Measurements from ENCODE around the gene GMPPB. TPM values are rescaled to one million over a fixed set of nuclear protein-coding genes. Genes with fewer than 3 reads are reported as not detected.
A peak's percentile ranks its signal among the peaks of the same experiment; 100 is the strongest.

The GMPPB gene
- total RNA-seq, 1 experiment from 2014 or later = 32.2 TPM

- no peak for DNase-seq (ENCODE audit: low read depth in 1 of 2, low spot score in 2 of 2)
- no peak overlapping the region for H3K27ac ChIP-seq
- peaks cover 23% of the 10 kb centered on the region for H3K36me3 ChIP-seq
- H3K9me3 ChIP-seq (replicated peaks) = no peaks in the 10 kb centered on the region; the same call in 1 of the 2 replicates
- H3K4me3 ChIP-seq = no peak overlapping the region
- H3K4me1 ChIP-seq (replicated peaks) = peaks cover 14% of the 10 kb centered on the region
- H3K27me3 ChIP-seq (replicated peaks) = no peaks in the 10 kb centered on the region
Measured at GRCh38 chr3:49714728-49715550, 8.8 kb downstream of the GMPPB start.

GRCh38 chr3:49713336-49714105 is 10.2 kb downstream of the GMPPB start:
- Histone ChIP-seq H3K27ac (no peak overlapping the region), H3K9me3 (replicated peaks) (no peaks in the 10 kb centered on the region), H3K4me1 (replicated peaks) (peaks cover under 1% of the 10 kb centered on the region; the same call in 1 of the 2 replicates), H3K36me3 (peaks cover 15% of the 10 kb centered on the region), H3K27me3 (replicated peaks) (no peaks in the 10 kb centered on the region), H3K4me3 (no peak overlapping the region)
- DNase-seq (ENCODE audit: low read depth in 1 of 2, low spot score in 2 of 2) = no peak

GRCh38 chr3:49712631-49713317 is 11.0 kb downstream of the GMPPB start:
- Histone ChIP-seq H3K4me3 (no peak overlapping the region), H3K9me3 (replicated peaks) (no peaks in the 10 kb centered on the region), H3K27me3 (replicated peaks) (no peaks in the 10 kb centered on the region), H3K36me3 (peaks cover 11% of the 10 kb centered on the region; the same call in 1 of the 2 replicates), H3K4me1 (replicated peaks) (no peaks in the 10 kb centered on the region), H3K27ac (no peak overlapping the region)
- DNase-seq (ENCODE audit: low read depth in 1 of 2, low spot score in 2 of 2) = no peak

- Histone ChIP-seq H3K36me3 (peaks cover 11% of the 10 kb centered on the region; the same call in 1 of the 2 replicates), H3K9me3 (replicated peaks) (no peaks in the 10 kb centered on the region), H3K4me3 (no peak overlapping the region), H3K4me1 (replicated peaks) (no peaks in the 10 kb centered on the region), H3K27ac (no peak overlapping the region), H3K27me3 (replicated peaks) (no peaks in the 10 kb centered on the region)
- no peak for DNase-seq (ENCODE audit: low read depth in 1 of 2, low spot score in 2 of 2)
Measured at GRCh38 chr3:49712166-49712565, 11.6 kb downstream of the GMPPB start.

DNA sequence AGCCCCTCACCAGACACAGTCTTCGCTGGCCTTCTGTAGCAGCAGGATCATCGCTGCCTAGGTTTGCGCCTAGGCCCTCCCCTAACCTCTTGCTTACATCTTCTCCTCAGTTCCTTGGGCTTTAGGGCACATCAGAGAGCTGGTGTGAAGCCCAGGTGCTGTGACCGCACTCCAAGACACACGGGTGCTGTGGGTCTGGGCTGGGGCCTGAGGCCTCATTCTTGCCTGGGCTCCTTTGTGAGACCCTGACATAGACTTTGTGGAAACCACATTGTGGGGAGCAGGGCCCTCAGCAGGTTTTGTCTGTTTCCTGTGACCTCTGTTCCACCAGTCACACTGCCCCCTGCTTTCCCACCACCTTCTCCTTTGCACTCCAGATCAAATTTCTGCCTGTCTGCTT is 12.3 kb downstream of the GMPPB start:
- H3K36me3 ChIP-seq = peaks cover 8% of the 10 kb centered on the region; the same call in 1 of the 2 replicates
- no peaks in the 10 kb centered on the region for H3K4me1 ChIP-seq (replicated peaks)
- no peaks in the 10 kb centered on the region for H3K27me3 ChIP-seq (replicated peaks)
- H3K27ac ChIP-seq = no peak overlapping the region
- no peak overlapping the region for H3K4me3 ChIP-seq
- no peak for DNase-seq (ENCODE audit: low read depth in 1 of 2, low spot score in 2 of 2)
- H3K9me3 ChIP-seq (replicated peaks) = no peaks in the 10 kb centered on the region

DNA sequence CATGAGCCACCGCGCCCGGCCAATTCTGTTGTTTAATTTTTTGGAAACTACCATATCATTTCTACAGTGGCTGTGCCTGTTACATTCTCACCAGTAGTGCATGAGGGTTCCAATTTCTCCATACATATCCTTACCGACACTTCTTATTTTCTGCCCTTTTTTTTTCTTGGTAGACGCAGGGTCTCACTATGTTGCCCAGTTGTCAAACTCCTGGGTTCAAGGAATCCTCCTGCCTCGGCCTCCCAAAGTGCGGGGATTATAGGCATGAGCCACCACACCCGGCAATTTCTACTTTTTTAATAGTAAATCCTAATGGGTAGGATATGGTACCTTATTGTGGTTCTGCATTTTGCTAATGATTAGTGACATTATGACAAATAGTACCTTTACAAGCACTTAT is 13.9 kb downstream of the GMPPB start:
- H3K9me3 ChIP-seq (replicated peaks) = no peaks in the 10 kb centered on the region
- DNase-seq (ENCODE audit: low read depth in 1 of 2, low spot score in 2 of 2) = no peak
- no peak overlapping the region for H3K4me3 ChIP-seq
- H3K4me1 ChIP-seq (replicated peaks) = no peaks in the 10 kb centered on the region
- H3K27me3 ChIP-seq (replicated peaks) = no peaks in the 10 kb centered on the region
- H3K27ac ChIP-seq = no peak overlapping the region
- no peaks in the 10 kb centered on the region for H3K36me3 ChIP-seq

DNA sequence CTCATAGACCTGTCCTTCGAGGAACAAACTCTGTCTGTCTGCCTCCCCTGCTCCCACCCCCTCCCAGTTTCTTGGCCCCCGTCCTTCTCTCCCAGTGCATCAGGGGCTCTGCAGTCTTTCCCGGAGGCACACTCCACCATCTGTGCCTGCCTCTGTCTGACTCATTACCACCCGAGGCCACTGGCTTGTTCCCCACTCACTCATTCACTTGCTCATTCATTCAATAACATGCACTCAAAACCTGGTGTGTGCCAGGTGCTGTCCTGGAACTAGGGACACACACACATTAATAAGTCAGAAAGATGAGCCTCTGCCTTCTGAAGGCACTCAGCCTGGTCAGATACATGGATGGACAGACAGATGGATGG is 16.7 kb downstream of the GMPPB start:
- no peak for DNase-seq (ENCODE audit: low read depth in 1 of 2, low spot score in 2 of 2)
- H3K4me1 ChIP-seq (replicated peaks) = no peaks in the 10 kb centered on the region
- no peak overlapping the region for H3K27ac ChIP-seq
- no peaks in the 10 kb centered on the region for H3K9me3 ChIP-seq (replicated peaks)
- H3K27me3 ChIP-seq (replicated peaks) = no peaks in the 10 kb centered on the region
- H3K36me3 ChIP-seq = peaks cover 11% of the 10 kb centered on the region
- no peak overlapping the region for H3K4me3 ChIP-seq

GRCh38 chr3:49706456-49707112 is 17.2 kb downstream of the GMPPB start:
- DNase-seq (ENCODE audit: low read depth in 1 of 2, low spot score in 2 of 2) = no peak
- Histone ChIP-seq H3K4me1 (replicated peaks) (no peaks in the 10 kb centered on the region), H3K27me3 (replicated peaks) (no peaks in the 10 kb centered on the region), H3K27ac (no peak overlapping the region), H3K4me3 (no peak overlapping the region), H3K9me3 (replicated peaks) (no peaks in the 10 kb centered on the region), H3K36me3 (peaks cover 11% of the 10 kb centered on the region)

DNA sequence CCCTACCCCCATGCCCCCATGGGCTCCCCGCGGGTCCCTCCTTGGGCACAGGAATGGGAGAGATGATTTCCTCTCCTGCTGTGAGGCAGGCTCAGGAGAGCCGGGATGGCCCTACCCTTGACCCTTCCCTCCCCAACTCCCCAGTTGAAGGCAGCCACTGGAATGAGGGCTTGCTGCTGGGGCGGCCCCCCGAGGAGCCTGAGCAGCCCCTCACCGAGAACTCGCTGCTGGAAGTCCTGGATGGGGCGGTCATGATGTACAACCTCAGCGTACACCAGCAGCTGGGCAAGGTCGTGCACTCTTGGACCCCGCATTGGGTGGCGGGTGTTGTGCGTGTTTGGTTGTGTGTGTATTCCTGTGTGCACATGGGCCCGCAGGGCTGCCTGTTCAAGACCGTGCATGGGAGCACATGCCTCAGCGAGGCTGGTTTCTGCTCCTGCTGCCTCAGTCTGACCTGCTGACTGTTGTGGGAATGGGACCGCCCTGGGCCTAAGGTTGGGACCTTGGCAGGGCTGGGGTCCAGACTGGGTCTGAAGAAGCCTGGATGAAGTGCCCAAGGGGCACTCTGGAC is 18.3 kb downstream of the GMPPB start:
- Histone ChIP-seq H3K36me3 (peaks cover 11% of the 10 kb centered on the region), H3K9me3 (replicated peaks) (no peaks in the 10 kb centered on the region), H3K27ac (no peak overlapping the region), H3K27me3 (replicated peaks) (no peaks in the 10 kb centered on the region), H3K4me3 (no peak overlapping the region), H3K4me1 (replicated peaks) (no peaks in the 10 kb centered on the region)
- no peak for DNase-seq (ENCODE audit: low read depth in 1 of 2, low spot score in 2 of 2)

DNA sequence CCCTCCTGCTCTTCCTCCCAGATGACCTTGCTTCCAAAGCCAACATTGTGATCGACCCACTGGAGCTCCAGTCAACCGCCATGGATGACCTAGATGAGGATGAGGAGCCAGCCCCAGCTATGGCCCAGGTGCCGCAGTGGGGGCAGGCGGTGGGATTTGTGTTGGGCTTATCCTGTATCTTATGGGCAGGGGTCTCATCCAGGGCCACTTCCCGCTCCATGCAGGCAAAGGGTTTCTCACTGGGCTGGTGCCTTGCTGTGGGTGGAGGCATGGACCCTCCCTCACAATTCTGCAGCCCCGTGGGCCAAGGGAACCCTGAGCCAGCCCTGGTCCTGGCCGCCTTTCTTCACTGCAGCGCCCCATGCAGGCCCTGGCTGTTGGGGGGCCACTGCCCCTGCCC is 19.1 kb downstream of the GMPPB start:
- H3K36me3 ChIP-seq = peaks cover 11% of the 10 kb centered on the region
- no peak overlapping the region for H3K27ac ChIP-seq
- H3K9me3 ChIP-seq (replicated peaks) = no peaks in the 10 kb centered on the region
- H3K4me1 ChIP-seq (replicated peaks) = no peaks in the 10 kb centered on the region
- DNase-seq (ENCODE audit: low read depth in 1 of 2, low spot score in 2 of 2) = no peak
- no peaks in the 10 kb centered on the region for H3K27me3 ChIP-seq (replicated peaks)
- H3K4me3 ChIP-seq = no peak overlapping the region

DNA sequence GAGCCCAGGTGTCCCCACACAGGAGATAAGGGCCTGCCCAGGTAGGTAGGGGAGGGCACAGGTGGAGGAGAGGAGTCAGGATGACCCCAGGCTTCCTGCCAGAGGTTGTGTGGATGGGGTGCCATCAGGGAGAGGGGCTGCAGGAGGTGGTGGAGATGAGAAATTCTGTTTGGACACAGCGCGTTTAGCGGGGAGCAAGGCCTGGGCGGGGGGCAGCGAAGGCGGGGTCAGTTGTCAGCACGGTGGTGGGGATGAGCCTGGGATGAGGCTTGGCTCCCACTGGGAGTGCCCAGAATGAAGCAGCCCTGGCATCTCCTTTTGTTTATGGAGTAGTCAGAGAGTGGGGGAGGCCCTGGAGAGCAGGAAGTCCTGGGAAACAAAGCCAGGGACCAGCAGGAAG is 19.8 kb downstream of the GMPPB start:
- Histone ChIP-seq H3K9me3 (replicated peaks) (no peaks in the 10 kb centered on the region), H3K36me3 (peaks cover 11% of the 10 kb centered on the region), H3K4me3 (no peak overlapping the region), H3K27me3 (replicated peaks) (no peaks in the 10 kb centered on the region), H3K27ac (no peak overlapping the region), H3K4me1 (replicated peaks) (no peaks in the 10 kb centered on the region)
- DNase-seq (ENCODE audit: low read depth in 1 of 2, low spot score in 2 of 2) = no peak

DNA sequence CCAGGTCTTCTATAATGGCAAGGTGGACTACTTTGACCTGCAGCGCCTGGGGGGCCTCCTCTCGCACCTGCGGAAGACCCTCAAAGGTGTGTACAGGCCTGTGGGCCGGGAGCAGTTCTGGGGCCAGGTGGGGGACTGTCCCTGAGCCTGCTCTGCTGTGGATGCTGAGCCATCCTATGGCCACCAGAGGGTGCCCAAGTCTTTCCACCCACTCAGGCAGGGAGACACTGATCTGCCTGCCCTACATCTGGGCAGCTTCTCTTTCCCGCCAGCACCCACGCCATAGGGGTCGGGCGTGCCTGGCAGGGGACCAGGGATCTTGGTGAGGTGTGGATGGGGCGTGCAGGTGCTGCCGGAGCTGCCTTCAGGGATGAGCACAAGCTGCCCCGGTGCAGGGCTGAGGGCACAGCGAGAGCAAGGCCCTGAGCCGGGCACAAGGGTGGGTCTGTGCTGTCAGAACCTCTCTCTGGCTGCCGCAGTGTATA is 20.3 kb downstream of the GMPPB start:
- H3K4me3 ChIP-seq = no peak overlapping the region
- no peaks in the 10 kb centered on the region for H3K27me3 ChIP-seq (replicated peaks)
- H3K36me3 ChIP-seq = peaks cover 11% of the 10 kb centered on the region
- no peaks in the 10 kb centered on the region for H3K9me3 ChIP-seq (replicated peaks)
- H3K27ac ChIP-seq = no peak overlapping the region
- DNase-seq (ENCODE audit: low read depth in 1 of 2, low spot score in 2 of 2) = peak; percentile 28 to 62
- H3K4me1 ChIP-seq (replicated peaks) = no peaks in the 10 kb centered on the region

- no peak overlapping the region for H3K27ac ChIP-seq
- H3K9me3 ChIP-seq (replicated peaks) = no peaks in the 10 kb centered on the region
- H3K27me3 ChIP-seq (replicated peaks) = no peaks in the 10 kb centered on the region
- no peak for DNase-seq (ENCODE audit: low read depth in 1 of 2, low spot score in 2 of 2)
- no peak overlapping the region for H3K4me3 ChIP-seq
- H3K36me3 ChIP-seq = peaks cover 11% of the 10 kb centered on the region
- H3K4me1 ChIP-seq (replicated peaks) = no peaks in the 10 kb centered on the region
Measured at GRCh38 chr3:49702672-49703071, 21.1 kb downstream of the GMPPB start.

Data from SJSA1 (cell line).